ENCODE results near the gene ATP5F1E.
"Not testable (repeated sequence)": the region's sequence is repeated elsewhere in the genome, so short reads cannot be mapped to it uniquely, and the experiment has no call there.

The ATP5F1E gene

DNA sequence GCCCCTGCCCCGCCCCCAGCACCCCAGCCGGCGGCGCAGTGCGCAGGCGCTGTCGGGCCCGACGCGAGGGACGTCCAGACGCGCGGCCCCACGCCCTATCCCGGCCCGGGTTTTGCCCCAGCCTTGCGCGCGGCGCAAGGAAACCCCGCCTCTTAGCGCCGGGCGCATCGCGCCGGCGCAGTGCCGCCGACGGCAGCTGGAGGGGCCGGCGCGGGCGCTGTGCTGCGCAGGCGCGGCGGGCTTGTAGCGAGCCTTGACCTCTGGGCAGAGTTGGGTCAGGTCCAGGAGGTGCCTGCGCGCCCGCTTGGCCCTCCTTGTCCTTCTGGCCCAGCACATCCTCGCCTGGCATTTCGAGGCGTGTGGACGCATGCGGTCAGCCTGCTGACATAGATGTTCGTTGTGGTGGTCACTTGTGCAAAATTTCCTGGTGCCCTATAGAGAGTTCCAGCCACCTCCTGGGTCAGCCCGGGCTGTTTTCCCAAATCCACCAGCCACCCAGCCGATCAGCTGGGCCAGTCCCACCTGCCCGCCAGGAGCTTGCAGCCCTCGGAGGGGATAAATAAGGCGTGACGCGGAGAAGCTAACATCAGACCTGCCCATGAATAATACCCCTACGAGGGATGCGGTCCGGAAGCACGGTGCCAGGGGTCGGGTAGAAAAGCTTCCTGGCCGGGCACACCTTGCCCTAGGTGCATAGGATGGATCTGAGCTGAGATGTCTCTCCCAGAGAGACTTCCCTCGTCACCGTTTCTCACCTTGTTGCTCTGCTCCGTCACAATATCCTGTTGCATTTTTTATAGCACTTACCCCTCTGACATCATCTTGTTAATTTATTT, 10.9 kb upstream of the ATP5F1E start:
- CTCF ChIA-PET = interaction anchor here (0.6 kb wide), 1 partner anchor 412 kb away, joined by 3 read pairs; no protein-coding TSS in a partner anchor
- TF ChIP-seq ELF4 (IDR thresholded peaks at IDR 0.05) (no peak), SUZ12 (IDR thresholded peaks at IDR 0.05) (no peak), BHLHE40 (IDR thresholded peaks at IDR 0.05; ENCODE audit: borderline replicate concordance) (no peak), ZNF384 (IDR thresholded peaks at IDR 0.05) (no peak), HDGF (IDR thresholded peaks at IDR 0.05; ENCODE audit: borderline replicate concordance) (no peak), CTBP1 (IDR thresholded peaks at IDR 0.05; ENCODE audit: borderline replicate concordance) (no peak), SP1 (IDR thresholded peaks at IDR 0.05) (no peak), L3MBTL2 (conservative IDR thresholded peaks at IDR 0.05) (no peak), FOXK2 (IDR thresholded peaks at IDR 0.05) (no peak), FOXM1 (IDR thresholded peaks at IDR 0.05; ENCODE audit: borderline replicate concordance) (no peak), TARDBP (IDR thresholded peaks at IDR 0.05) (no peak), NFRKB (IDR thresholded peaks at IDR 0.05) (no peak), ARNT (IDR thresholded peaks at IDR 0.05) (no peak)
- TF ChIP-seq, protein P1, sequence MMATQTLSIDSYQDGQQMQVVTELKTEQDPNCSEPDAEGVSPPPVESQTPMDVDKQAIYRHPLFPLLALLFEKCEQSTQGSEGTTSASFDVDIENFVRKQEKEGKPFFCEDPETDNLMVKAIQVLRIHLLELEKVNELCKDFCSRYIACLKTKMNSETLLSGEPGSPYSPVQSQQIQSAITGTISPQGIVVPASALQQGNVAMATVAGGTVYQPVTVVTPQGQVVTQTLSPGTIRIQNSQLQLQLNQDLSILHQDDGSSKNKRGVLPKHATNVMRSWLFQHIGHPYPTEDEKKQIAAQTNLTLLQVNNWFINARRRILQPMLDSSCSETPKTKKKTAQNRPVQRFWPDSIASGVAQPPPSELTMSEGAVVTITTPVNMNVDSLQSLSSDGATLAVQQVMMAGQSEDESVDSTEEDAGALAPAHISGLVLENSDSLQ (IDR thresholded peaks at IDR 0.05) = no peak

DNA sequence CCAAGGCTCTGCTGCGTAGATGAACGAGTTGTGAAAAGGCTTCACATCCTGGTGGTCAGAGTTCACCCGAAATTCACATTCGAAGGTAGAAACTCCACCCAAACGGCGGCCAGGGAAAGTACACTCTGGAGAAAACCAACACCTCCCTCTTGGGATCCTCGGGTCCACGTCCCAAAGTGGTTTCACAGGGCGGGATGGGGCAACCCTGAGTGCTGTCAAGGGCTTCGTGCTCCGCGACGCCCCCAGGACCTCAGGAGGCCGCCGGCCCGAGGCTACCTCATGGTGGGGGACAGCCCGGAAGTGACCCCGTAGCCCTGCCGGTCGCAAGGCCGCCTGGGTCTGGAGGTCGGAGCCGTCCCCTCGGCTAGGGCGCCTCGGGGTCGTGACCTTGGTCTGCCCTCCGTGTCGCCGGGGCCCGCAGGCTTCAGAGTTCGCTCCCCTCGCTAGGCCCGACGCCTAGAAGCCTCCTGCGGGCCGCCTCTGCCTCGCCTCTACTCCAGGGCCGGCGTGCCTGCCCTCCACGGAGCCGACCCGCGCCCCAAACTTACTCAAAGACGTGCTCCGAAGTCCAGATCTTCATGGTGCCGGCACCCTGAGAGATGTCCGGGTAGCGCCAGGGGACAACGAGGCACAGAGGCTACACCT, 10.1 kb upstream of the ATP5F1E start, which contains the start of gene PRELID3B:
TSS of gene PRELID3B (minus strand) at position 636 of the 645 bp plus-strand sequence. CDS start at position 580, 56 bp downstream.
- TF ChIP-seq ELF4 (IDR thresholded peaks at IDR 0.05) (no peak), L3MBTL2 (conservative IDR thresholded peaks at IDR 0.05) (peak; percentile 75)
- DNase-seq (ENCODE audit: extremely low spot score) = no peak
- POLR2A ChIA-PET = interaction anchor here (0.9 to 3.0 kb wide), 2 partner anchors 9 to 20 kb away, joined by 3 to 29 read pairs; partner anchors contain the start of gene ATP5F1E
- CTCF ChIA-PET = no interaction called here

More for the DNA sequence above, 10.9 kb upstream of the ATP5F1E start:
- POLR2A ChIA-PET = interaction anchor here (0.9 to 3.0 kb wide), 2 partner anchors 10 to 19 kb away, joined by 3 to 29 read pairs; partner anchors contain the start of gene ATP5F1E
- DNase-seq (ENCODE audit: extremely low spot score) = peak; percentile 98

DNA sequence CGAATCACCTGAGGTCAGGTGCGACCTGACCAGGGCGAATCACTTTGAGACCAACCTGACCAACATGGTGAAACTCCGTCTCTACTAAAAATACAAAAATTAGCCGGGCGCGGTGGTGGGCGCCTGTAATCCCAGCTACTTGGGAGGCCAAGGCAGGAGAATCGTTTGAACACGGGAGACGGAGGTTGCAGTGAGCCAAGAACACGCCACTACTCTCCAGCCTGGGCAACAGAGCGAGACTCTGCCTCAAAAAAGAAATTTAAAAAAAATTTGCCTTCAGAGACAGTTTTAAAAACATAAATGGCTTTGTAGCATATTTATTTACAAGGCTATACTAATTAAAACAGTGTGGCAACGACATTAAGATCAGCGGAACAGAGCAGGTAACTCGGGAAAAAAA, 9.4 kb upstream of the ATP5F1E start:
- POLR2A ChIA-PET = interaction anchor here (3.0 kb wide), 1 partner anchor 9 kb away, joined by 29 read pairs; the partner anchor contains the start of gene ATP5F1E
- CTCF ChIA-PET; DNase-seq (ENCODE audit: extremely low spot score): not testable (repeated sequence)

DNA sequence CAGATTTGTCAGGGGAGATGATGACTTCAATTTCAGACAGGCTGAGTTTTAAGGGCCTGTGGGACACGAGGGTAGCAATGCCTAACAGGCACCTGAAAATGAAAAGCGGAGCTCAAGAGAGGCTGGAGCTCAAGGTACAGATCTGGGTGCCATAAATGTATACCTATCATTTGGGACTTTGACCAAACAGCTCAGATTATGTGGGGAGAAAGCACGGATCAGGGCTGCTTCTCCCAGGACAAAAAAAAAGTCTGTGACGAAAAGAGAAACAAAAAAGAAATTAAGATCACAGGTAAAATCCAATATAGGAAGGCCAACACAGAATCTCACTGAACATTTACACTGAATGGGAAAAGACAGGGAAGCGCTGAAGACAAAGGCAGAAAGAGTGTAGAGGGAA, 8.5 kb upstream of the ATP5F1E start:
- TF ChIP-seq L3MBTL2 (conservative IDR thresholded peaks at IDR 0.05) (no peak), CTBP1 (IDR thresholded peaks at IDR 0.05; ENCODE audit: borderline replicate concordance) (no peak), ARNT (IDR thresholded peaks at IDR 0.05) (no peak), FOXM1 (IDR thresholded peaks at IDR 0.05; ENCODE audit: borderline replicate concordance) (no peak), ZNF384 (IDR thresholded peaks at IDR 0.05) (no peak), HDGF (IDR thresholded peaks at IDR 0.05; ENCODE audit: borderline replicate concordance) (no peak), ELF4 (IDR thresholded peaks at IDR 0.05) (no peak), LEF1 (IDR thresholded peaks at IDR 0.05; ENCODE audit: borderline replicate concordance) (no peak), TARDBP (IDR thresholded peaks at IDR 0.05) (no peak)
- TF ChIP-seq, protein P1 (IDR thresholded peaks at IDR 0.05) = no peak
- no peak for DNase-seq (ENCODE audit: extremely low spot score)
- POLR2A ChIA-PET = interaction anchor here (0.6 to 1.0 kb wide), 3 partner anchors 8 to 149 kb away, joined by 3 to 4 read pairs (median 3); partner anchors contain the start of gene ATP5F1E
- CTCF ChIA-PET = no interaction called here

DNA sequence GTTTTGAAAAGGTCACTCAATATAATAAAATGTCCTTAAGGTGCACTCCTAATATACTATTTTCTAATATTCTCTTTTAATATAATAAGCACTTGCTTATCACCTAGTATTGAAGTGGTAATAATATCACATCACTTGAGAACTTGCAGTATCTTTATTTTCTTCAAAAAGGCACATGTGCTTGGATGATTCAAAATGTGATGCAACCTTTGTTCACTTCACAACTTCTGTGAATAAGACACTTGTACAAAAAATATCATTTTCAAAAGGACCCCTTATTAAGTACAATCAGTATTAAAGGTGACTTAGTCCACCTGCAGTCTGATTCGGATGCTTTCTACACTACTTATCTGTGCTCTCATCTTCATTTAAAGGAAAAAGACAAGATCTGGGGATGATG, 7.1 kb upstream of the ATP5F1E start:
- DNase-seq (ENCODE audit: extremely low spot score) = no peak
- TF ChIP-seq FOXK2 (IDR thresholded peaks at IDR 0.05) (no peak), FOXM1 (IDR thresholded peaks at IDR 0.05; ENCODE audit: borderline replicate concordance) (no peak), BHLHE40 (IDR thresholded peaks at IDR 0.05; ENCODE audit: borderline replicate concordance) (no peak), LEF1 (IDR thresholded peaks at IDR 0.05; ENCODE audit: borderline replicate concordance) (no peak), ZNF384 (IDR thresholded peaks at IDR 0.05) (no peak), FOXA1 (IDR thresholded peaks at IDR 0.05) (no peak), SP1 (IDR thresholded peaks at IDR 0.05) (no peak), CTBP1 (IDR thresholded peaks at IDR 0.05; ENCODE audit: borderline replicate concordance) (no peak), NFRKB (IDR thresholded peaks at IDR 0.05) (no peak)
- ChIA-PET CTCF (no interaction called here), POLR2A (no interaction called here)

DNA sequence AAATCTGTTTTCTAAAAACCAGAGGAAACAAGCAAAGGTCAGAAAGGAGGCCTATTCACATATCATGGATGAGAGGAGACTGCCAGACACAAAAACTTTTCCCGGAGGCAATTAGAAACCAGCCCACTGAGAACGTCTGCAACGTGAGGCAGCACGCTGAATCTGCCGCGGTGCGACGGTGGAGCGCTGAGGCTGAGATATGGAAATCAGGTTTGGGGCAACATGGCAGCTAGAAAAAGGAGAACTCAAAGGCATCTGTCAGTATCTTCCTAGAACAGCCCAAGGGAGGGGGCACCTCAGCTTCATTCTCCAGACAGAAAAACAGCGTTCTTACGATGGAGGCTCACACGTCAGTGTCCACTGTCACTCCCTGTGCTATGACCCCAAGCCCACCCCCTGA, 5.3 kb upstream of the ATP5F1E start:
- TF ChIP-seq ELF4 (IDR thresholded peaks at IDR 0.05) = no peak
- TF ChIP-seq TARDBP (IDR thresholded peaks at IDR 0.05) = no peak
- TF ChIP-seq FOXK2 (IDR thresholded peaks at IDR 0.05) = no peak
- no peak for TF ChIP-seq ZNF384 (IDR thresholded peaks at IDR 0.05)
- TF ChIP-seq, protein P1 (IDR thresholded peaks at IDR 0.05) = no peak
- no peak for TF ChIP-seq NFRKB (IDR thresholded peaks at IDR 0.05)
- TF ChIP-seq LEF1 (IDR thresholded peaks at IDR 0.05; ENCODE audit: borderline replicate concordance) = no peak
- no peak for TF ChIP-seq ARNT (IDR thresholded peaks at IDR 0.05)
- no peak for TF ChIP-seq SUZ12 (IDR thresholded peaks at IDR 0.05)
- ChIA-PET CTCF (no interaction called here), POLR2A (no interaction called here)
- no peak for DNase-seq (ENCODE audit: extremely low spot score)

Data from HEK293T (cell line).